Epithelial cell of proximal tubule (primary cell): ENCODE data around the gene QPRT. TPM values are rescaled to one million over a fixed set of nuclear protein-coding genes. Genes with fewer than 3 reads are reported as not detected.
"Not testable (repeated sequence)": the region's sequence is repeated elsewhere in the genome, so short reads cannot be mapped to it uniquely, and the experiment has no call there.

Source experiments
- DNase-seq: peaks from one replicate; pipeline ENCODE4 v3.0.0-alpha.2; 2011; ENCODE audit warnings: low read depth
- H3K4me3 ChIP-seq: 2 replicates; pipeline ENCODE4 v1.5.1; 2011; ENCODE audit warnings: low read depth, mild to moderate bottlenecking, low read length
- CTCF ChIP-seq: conservative IDR thresholded peaks from 2 replicates; pipeline ENCODE4 v1.5.1; 2012; ENCODE audit warnings: low read depth, mild to moderate bottlenecking, low read length
- total RNA-seq: library from RNA; depleted of rRNA; stranded (reverse); fragments of >200 nt; gene quantifications from 2 replicates; pipeline ENCODE4 v1.2.3, GENCODE V29; 2015

QPRT gene
- total RNA-seq, 1 donor from 2014 or later, result 89.9 TPM

- TF ChIP-seq CTCF, result no peak
- no peak for DNase-seq
- H3K4me3 ChIP-seq, result no peak overlapping the region
Observed at GRCh38 chr16:29653471-29653870, 25.5 kb upstream of the QPRT start.

- H3K4me3 ChIP-seq, DNase-seq: not testable (repeated sequence)
Observed at GRCh38 chr16:29653890-29654289, 25.1 kb upstream of the QPRT start.

- TF ChIP-seq CTCF, result no peak
- H3K4me3 ChIP-seq, result no peak overlapping the region
- DNase-seq, result no peak
Observed at GRCh38 chr16:29656688-29657523, 22.1 kb upstream of the QPRT start.

- H3K4me3 ChIP-seq, result no peak overlapping the region
- no peak for DNase-seq
- no peak for TF ChIP-seq CTCF
Observed at GRCh38 chr16:29658705-29659104, 20.3 kb upstream of the QPRT start.

- H3K4me3 ChIP-seq, result no peak overlapping the region
- DNase-seq, result no peak
- no peak for TF ChIP-seq CTCF
Observed at GRCh38 chr16:29662000-29662728, 16.8 kb upstream of the QPRT start.

- no peak for DNase-seq
- H3K4me3 ChIP-seq, result no peak overlapping the region
- TF ChIP-seq CTCF, result no peak
Observed at GRCh38 chr16:29662729-29663015, 16.3 kb upstream of the QPRT start.

- TF ChIP-seq CTCF, result no peak
- no peak for DNase-seq
- H3K4me3 ChIP-seq, result no peak within 1 kb of the TSS
Observed at GRCh38 chr16:29663016-29663806, 15.8 kb upstream of the QPRT start, which contains the start of gene SPN. Gene SPN, plus strand, starts transcription at chr16:29663247. Its CDS starts 482 bp downstream, at chr16:29663729.
